ENCODE results near the gene ITGB7.

The ITGB7 gene

GRCh38 chr12:53198486-53199110 is 8.5 kb downstream of the ITGB7 start:
- no peak for DNase-seq (ENCODE audit: low read depth in 2 of 2)

GRCh38 chr12:53197011-53197640 is 9.9 kb downstream of the ITGB7 start:
- no peak for DNase-seq (ENCODE audit: low read depth in 2 of 2)

- DNase-seq (ENCODE audit: low read depth in 2 of 2): no peak
Observed at GRCh38 chr12:53196486-53196885, 10.6 kb downstream of the ITGB7 start.

GRCh38 chr12:53195516-53196420 is 11.3 kb downstream of the ITGB7 start:
- no peak for DNase-seq (ENCODE audit: low read depth in 2 of 2)

GRCh38 chr12:53194973-53195372 is 12.1 kb downstream of the ITGB7 start:
- DNase-seq (ENCODE audit: low read depth in 2 of 2): no peak

GRCh38 chr12:53193985-53194716 is 12.9 kb downstream of the ITGB7 start:
- DNase-seq (ENCODE audit: low read depth in 2 of 2): no peak

- DNase-seq (ENCODE audit: low read depth in 2 of 2): no peak
Observed at GRCh38 chr12:53193040-53193439, 14.0 kb downstream of the ITGB7 start.

GRCh38 chr12:53192531-53193021 is 14.5 kb downstream of the ITGB7 start:
- no peak for DNase-seq (ENCODE audit: low read depth in 2 of 2)

- no peak for DNase-seq (ENCODE audit: low read depth in 2 of 2)
Observed at GRCh38 chr12:53191885-53192530, 15.0 kb downstream of the ITGB7 start.

- no peak for DNase-seq (ENCODE audit: low read depth in 2 of 2)
Observed at GRCh38 chr12:53191096-53191884, 15.8 kb downstream of the ITGB7 start.

- peak; percentile 37 to 45 for DNase-seq (ENCODE audit: low read depth in 2 of 2)
Observed at GRCh38 chr12:53190108-53190729, 16.8 kb downstream of the ITGB7 start.

GRCh38 chr12:53187145-53187899 is 19.7 kb downstream of the ITGB7 start:
- DNase-seq (ENCODE audit: low read depth in 2 of 2): no peak

GRCh38 chr12:53186745-53187144 is 20.3 kb downstream of the ITGB7 start:
- no peak for DNase-seq (ENCODE audit: low read depth in 2 of 2)

GRCh38 chr12:53185582-53186153 is 21.4 kb downstream of the ITGB7 start:
- DNase-seq (ENCODE audit: low read depth in 2 of 2): no peak

GRCh38 chr12:53184828-53185227 is 22.2 kb downstream of the ITGB7 start:
- no peak for DNase-seq (ENCODE audit: low read depth in 2 of 2)

GRCh38 chr12:53182903-53183302 is 24.1 kb downstream of the ITGB7 start:
- no peak for DNase-seq (ENCODE audit: low read depth in 2 of 2)

GRCh38 chr12:53181935-53182334 is 25.1 kb downstream of the ITGB7 start:
- no peak for DNase-seq (ENCODE audit: low read depth in 2 of 2)

GRCh38 chr12:53180931-53181645 is 26.0 kb downstream of the ITGB7 start:
- DNase-seq (ENCODE audit: low read depth in 2 of 2): peak; percentile 69 to 73
